DOHH2 (cell line): ENCODE results near the gene EXOSC10.

Experiments
- CTCF ChIP-seq: fragments of 200-600 bp; sonication (generic); IDR thresholded peaks from one replicate; pipeline ENCODE4 v1.5.1; 2014; ENCODE audit warnings: antibody characterized with exemption, mild to moderate bottlenecking, low read depth, low read length; ENCODE audit not compliant: poor library complexity, severe bottlenecking
- EZH2phosphoT487 ChIP-seq: fragments of 200-600 bp; sonication (generic); IDR thresholded peaks from 2 replicates; pipeline ENCODE4 v1.6.1; 2017; ENCODE audit warnings: borderline replicate concordance, mild to moderate bottlenecking, antibody characterized with exemption, low read length, moderate library complexity, mixed read lengths

GRCh38 chr1:11056504-11056903, 43.2 kb downstream of the EXOSC10 start:
- TF ChIP-seq CTCF = no peak
- TF ChIP-seq EZH2phosphoT487 = no peak
